CD4-positive, alpha-beta T cell treated with Interleukin-15 for 1 hour (primary cell): ENCODE data around the gene EEF2K.
"Not testable (repeated sequence)": the region's sequence is repeated elsewhere in the genome, so short reads cannot be mapped to it uniquely, and the experiment has no call there.

Experiments
- DNase-seq: peaks from one replicate; pipeline ENCODE4 v3.0.0-alpha.2; 2020

Gene EEF2K

DNA sequence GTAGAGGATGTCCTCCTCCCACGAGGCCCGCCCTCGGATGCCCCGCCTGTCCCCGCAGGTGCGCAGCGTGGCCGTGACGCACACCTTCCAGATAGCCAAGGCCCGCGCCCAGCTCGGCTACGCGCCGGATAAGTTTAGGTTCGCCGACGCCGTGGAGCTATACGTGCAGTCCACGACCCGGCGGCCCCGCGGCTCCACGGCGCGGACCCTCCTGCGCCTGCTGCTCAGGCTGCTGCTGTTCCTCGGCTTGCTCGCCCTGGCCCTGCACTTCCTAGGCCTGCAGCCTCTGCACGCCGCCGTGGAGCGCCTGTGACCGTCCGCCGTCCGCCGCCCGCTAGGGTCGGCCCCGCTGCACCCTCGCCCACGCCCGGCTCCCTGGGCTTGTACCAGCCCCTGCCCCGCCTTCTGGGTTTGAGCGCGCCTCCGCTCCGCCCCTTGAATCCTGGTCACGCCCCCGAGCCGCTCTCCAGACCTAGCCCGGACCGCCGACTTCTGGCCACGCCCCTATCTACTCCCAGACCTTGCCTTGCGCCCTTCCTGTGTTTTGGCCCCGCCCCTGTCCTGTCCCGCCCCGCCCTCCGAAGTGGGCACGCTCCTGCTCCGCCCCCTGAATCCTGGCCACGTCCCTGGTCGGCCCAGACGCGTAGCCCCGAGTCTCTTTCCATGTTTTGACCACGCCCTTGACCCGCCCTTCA lies 15.8 kb upstream of the EEF2K start:
- DNase-seq, result peak; percentile 99

DNA sequence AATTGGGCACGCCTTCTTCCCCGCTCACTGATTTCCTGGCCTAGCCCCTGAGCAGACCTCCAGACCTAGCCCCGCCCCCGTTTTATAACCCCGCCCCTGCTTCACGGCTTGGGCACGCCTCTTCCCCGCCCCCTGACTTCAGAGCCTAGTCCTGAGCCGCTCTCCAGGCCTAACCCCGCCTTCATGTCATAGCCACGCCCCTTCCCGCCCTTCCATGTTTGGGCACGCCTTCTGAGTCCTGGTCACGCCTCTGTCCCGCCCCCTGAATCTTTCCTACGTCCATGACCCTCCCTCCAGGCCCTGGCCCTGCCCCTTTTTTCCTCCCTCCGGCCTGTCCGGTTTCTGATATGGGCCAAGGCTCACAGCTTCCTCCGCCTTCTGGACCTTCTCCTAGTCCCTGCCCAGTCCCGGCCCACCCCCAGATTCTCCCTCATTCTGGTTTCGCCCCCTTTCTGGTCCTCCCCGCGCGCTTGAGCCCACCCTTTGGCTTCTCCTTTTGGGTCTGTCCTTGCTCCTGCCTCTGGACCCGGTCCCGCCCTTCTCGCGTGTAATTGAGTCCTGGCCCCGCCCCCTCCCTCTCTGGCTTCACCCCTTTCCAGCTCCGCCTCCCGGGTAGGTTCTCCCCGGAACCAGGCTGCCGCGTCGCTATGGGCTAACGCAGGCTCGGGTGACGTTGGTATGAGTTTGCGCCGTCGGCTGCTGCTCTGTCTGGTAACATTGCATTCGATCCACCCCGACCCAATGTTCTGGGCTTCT lies 15.1 kb upstream of the EEF2K start:
- DNase-seq, result peak; percentile 99

DNA sequence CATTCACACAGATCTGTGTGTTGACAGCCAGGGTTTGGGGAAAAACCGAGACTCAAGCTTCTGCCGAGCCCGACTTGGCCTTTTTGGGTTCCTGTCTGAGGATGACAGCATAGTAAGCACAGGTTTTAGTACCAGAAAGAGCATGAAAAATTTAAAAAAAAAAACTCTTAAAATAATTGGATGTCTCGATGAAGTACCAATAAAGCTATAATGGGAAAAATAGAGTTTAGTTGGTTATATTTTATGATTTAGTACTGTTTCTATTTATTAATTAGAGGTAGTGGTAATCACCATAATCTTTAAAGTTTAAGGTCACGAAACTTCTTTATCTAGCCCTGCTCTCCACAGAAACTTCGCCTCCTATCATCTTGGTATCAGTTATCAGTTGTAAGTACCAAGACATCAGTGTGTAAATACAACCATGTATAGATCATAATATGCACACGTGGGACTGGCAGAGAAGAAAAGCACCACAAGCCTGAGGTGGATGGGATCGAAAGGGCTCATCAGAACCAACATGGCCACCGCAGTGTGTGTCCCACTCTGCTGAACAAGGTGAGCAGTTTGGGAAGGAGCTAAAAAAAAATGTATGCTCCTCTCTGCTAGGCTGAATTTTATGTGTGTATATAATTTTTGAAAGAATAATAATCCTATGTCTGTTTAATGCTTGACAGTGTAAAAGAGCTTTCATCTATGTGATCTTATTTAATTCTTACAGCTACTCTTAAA lies 14.4 kb upstream of the EEF2K start:
- peak; percentile 46 for DNase-seq

DNA sequence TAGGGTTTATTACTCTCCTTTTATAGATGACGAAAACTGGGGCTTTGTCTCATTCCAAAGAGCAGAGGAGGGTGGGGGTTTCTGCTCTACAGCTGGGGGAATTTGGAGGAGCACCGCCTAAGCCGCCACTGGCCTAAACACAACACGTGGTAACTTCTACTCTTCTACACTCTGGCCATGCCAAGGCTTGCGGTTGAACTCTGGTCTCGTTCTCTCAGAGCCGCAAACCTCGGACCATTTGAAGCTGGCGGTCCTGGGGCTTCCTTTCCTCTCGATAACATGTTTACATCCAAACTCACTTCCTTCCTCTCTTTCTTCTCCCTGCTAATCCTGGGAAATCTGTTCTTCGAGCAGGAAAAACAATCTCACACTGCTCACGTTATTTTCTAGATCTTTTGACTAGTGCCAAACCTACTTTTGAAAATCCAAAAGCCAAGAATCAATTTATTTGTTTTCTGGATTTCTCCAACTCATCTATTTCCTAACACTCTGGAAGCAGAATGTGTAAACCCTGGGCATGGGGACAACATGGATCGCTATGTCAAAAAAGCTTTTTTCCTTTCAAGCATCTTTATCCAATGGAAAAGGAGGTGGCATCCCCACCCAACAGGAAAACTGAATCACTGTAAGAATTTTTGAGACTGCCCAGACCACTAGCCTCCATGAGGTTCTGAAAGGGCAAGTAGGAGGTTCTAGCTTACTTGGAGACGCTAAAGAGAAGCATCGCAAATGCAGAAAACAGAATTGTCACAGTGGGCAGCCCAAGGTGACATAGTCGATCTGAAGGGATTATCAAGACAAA lies 13.6 kb upstream of the EEF2K start:
- peak; percentile 93 for DNase-seq

DNA sequence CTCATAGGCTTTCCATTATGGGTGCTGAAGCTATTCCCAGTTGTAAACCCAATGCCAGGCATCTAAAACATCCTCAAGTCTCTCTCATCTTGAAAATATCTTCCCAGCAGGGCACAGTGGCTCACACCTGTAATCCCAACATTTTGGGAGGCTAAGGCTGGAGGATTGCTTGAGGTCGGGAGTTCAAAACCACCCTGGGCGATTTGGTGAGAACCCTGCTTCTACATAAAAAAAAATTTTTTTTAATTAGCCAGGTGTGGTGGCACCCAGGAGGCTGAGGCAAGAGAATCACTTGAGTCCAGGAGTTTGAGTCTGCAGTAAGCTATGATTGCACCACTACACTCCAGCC lies 13.0 kb upstream of the EEF2K start:
- DNase-seq, result no peak

DNA sequence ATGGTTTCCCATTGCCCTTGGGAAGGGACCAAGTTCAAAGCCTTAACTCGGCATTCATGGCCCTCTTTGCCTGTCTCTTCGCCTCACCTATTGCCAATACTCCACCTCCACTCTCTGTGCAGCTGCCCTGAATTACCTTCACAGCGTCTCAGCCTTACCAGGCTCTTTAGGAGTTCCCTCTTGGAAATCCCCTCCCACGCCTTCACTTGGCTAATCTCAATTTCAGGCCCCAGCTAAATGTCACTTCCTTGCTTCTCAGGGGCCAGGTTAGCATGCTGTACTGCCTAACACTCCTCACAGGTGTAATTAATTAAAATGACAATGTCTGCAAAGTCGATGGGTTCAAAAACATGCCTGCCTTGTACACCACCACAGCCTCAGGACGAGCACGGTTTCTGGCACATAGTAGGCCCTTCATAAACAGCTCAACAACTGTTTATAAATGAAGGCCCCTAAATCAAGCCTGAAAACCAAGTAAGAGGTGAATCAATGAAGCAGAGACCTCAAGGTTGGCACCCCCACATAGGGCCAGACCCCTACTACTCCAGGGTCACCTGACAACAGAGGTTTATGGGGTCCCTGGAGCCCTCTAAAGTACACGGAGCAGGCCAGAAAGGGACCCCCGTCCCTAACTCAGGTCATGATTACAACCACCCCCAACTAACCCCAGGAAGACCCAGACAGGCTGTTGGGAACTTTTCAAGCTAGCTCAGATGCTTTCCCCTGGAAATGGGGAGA lies 11.2 kb upstream of the EEF2K start:
- DNase-seq, result peak; percentile 56

DNA sequence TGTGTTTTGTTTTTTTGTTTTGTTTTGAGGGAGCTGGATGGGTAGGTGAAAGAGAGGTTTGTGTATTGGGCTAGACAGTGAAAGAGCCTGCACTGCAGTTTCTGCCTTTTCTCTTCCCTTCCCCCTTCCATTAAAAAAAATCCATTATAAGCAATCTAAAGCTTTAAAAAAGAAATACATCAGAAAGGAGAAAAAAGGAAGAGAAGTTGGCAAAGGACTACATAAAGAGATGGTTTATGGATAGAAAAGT lies 10.7 kb upstream of the EEF2K start:
- no peak for DNase-seq

DNA sequence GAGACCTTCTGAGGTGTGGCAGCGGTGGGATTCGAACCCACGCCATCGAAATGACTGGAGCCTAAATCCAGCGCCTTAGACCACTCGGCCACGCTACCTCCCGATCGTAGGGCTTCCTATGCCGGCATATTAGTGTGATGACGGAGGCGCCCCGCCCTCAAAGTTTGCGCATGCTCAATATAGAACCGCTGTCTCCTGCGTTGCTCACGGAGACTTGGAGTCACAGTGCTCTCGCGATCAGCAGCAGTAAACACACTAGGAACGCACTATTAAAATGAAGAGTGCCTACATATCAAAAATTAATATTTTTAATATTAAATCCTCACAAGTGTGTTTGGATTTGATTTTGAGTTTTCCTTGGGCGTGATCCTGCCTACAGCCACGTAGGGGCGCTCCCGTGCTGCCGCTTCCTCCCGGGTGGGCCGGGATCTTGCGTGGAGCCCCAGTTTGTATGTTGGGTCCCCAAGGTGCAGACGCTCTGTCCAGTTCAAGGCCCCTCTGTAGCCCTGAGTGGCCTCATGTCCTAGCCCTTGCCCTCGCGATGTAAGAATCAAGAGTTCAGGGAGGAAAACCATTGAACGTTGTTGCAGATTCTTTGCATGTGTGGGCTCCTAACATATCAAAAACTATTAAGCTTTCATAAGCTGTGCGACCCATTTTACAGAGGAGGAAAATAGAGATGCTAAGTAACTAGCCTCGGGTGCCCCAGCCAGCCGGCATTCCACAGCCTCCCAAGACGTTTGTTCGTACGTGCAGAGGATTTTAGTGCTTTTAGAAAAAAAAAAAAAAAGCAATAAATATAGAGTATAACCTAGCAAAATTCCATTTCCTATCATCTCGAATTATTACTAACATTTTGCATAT lies 10.2 kb upstream of the EEF2K start:
- DNase-seq, result peak; percentile 91

DNA sequence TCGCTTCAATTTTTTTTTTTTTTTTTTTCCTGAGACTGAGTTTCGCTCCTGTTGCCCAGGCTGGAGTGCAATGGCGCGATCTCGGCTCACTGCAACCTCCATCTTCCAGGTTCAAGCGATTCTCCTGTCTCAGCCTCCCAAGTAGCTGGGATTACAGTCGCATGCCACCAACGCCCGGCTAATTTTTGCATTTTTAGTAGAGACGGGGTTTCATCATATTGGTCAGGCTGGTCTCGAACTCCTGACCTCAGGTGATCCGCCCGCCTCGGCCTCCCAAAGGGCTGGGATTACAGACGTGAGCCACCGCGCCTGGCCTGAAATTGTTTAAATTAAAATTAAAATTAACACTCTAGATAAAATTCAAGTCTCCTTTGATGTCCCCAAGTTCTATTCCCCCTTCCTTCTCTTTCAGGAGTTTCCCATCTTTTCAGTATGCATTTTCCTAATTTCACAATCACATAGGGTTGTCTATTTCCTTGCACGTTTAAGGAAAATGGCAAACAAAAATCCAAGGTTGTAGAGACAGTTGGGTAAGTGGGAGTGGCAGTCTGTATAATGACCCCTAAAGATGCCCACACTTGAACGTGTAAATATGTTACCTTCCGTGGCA lies 9.4 kb upstream of the EEF2K start:
- not testable (repeated sequence) for DNase-seq

DNA sequence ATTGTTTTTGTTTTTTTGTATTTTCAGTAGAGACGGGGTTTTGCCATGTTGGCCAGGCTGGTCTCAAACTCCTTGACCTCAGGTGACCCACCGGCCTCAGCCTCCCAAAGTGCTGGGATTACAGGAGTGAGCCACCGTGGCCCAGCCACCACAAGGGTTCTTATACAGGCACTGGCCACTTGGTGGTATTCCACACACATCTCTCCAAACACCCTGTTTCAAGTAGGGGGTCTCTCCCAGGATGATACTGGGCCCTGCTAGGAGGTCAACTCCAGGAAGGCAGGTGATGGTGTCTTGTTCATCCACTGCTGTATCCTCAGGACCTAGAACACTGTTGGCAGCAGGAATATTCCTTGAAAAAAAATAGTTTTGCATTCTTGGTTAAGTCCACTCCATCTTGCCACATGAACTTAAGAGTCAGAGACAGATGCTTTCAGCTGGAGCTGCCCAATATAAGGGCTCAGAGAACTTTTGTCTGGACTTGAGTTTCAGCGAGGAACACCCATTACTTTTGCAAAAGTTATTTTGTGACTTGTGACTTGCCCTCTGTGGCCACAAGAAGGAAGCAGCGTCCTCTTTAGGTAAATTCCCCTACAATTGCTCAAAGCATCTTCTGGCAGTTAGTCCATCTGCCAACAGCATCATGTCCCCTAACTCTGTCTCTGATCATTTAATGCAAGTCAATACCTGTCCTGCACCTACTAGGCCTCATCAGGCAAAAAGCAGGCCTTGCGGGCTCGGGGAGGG lies 7.4 kb upstream of the EEF2K start:
- no peak for DNase-seq

DNA sequence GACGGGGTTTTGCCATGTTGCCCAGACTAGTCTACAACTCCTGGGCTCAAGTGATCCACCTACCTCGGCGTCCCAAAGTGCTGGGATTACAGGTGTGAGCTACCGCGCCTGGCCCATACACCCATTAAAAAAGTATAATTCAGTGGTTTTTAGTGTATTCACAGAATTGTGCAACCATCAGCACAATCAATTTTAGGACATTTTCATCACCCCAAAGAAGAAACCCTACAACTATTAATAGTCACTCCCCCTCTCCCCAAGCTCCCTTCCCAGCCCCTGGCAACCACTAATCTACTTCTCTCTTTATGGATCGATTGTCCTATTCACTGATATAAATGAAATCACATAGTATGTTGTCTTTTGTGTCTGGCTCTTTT lies 3.8 kb upstream of the EEF2K start:
- DNase-seq, result no peak

DNA sequence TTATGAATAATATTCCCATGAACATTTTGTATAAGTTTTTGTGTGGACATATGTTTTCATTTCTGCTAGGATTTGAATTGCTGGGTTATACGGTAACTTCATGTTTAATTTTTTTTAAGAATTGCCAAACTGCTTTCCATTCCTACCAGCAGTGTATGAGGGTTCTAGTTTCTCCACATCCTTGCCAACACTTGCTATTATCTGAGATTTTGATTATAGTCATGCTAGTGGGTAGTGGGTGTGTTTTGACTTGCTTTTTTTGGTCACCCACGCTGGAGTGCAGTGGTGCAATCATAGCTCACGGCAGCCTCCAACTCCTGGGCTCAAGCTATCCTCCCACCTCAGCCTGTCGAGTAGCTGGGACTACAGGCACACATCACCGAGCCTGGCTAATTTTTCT lies 3.0 kb upstream of the EEF2K start:
- DNase-seq, result no peak

DNA sequence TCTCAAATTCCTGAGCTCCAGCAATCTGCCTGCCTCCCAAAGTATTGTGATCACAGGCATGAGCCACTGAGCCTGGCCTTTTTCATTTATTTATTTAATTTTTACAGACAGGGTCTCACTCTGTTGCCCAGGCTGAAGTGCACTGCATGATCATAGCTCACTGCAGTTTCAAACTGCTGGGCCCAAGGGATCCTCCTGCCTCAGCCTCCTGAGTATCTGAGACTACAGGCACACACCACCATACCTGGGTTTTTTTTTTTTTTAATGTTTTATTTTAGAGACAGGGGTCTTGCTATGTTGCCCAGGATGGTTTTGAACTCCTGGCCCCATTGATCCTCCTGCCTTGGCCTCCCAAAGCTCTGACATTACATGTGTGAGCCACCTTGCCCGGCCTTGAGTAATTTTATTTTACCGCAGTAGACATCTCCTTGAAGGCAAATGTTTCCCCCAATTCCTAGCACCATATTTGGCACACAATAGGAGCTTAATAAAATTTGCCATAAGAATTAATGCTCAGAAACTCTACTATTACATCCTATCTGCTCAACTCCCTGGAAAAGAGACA lies 1.9 kb upstream of the EEF2K start:
- no peak for DNase-seq

DNA sequence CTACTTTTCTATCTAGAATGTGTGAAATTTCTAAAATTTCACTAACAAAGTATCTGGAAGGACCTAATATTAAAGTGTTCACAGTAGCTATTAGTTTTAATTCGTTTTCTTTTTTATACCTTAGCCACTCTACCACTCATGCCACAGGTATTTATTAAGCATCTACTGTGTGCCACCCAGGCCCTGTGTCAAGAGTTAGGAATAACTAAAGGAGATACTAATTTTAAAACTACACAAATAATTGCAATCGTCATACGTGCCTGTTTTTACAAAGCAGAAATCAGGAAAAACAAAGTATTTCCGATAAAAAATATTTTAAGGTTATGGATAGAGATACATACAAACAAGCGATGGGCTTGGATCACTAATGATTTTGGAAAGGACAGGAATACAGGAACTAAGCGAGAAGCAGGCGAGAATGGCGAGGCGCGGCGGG lies 483 bp upstream of the EEF2K start:
- no peak for DNase-seq

DNA sequence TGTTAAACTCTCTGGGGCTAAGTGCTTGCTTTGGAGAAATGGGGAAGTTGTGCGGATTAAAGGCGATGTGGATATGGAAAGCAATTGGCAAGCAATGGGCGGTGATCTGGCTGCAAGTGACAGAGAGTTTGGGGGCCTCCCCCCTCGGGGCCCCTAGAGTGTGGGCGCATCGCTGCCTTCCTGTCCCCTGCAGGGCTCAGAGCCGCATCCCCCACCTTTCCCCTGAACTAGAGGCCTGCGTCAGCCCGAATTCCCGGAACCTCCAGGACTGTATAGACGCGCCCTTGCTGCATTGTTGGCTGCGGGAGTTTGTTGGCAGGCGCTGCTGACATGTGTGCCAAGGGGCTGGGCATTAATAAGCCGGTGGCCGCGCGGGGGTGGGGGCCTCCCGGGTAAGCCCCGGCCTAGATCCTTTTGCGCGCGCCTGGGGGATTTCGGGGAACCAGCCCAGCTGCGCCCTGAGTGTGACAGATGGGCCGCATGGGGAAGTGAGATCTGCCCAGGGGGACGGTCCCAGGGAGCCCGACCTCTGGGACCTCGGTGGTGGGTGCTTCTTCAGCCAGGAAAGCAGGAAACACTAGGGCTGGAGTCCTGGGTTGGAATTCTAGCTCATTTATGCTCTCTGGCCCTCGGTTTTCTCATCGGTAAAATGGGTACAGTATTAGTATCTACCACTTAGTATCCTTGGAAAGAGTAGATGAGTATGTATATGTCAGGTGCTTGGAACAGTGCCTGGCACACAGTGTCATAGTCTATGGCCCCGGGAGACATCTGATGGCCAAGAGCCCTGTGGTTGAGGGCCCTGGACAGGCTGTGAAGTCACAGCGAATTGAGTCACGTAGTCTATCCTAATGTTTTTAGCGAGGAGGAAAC lies 1.0 kb downstream of the EEF2K start:
- DNase-seq, result peak; percentile 82

DNA sequence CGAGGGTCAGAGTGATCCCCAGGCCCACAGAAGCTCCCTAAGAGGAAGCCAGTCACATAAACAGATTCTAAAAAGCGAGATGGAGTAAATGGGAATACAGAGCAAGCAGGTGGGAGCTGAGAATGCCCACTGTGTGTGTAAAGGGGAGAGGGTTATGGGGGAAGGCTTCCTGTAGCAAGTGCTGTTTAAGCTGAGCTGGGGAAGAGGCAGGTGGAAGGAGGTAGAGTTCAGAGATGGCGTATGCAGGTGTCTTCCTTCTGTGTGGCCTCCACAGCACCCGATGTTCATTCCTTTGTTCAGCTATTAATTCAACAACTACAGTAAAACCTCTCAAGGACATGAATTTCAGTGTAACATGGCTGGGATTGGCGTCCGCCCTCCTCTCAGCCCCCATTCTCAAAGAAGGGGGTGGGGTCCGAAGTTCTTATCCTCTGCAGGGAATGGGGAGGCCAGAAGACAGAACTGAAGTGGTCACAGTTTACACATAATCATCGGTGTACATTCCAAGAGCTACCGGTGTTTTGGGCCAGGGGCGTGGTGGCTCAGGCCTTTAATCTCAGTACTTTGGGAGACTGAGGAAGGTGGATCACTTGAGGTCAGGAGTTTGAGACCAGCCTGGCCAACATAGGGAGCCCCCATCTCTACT lies 1.8 kb downstream of the EEF2K start:
- no peak for DNase-seq

DNA sequence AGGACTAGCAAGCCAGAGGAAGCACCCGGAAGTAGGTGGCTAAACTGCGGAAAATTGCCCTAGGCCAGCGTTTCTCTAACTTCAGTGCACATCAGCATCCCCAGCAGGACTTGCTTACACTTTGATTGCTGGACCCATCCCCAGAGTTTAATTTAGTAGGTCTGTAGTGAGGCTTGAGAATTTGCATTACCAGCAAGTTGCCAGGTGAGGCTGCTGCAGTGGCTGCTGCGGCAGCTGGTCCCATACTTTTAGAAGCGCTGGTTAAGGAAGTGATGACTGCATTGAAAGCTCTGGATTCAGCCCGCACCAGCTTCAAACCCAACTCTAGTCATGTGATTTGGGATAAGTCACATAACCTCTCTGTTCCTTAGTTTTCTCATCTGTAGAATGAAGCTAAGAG lies 4.2 kb downstream of the EEF2K start:
- DNase-seq, result no peak

DNA sequence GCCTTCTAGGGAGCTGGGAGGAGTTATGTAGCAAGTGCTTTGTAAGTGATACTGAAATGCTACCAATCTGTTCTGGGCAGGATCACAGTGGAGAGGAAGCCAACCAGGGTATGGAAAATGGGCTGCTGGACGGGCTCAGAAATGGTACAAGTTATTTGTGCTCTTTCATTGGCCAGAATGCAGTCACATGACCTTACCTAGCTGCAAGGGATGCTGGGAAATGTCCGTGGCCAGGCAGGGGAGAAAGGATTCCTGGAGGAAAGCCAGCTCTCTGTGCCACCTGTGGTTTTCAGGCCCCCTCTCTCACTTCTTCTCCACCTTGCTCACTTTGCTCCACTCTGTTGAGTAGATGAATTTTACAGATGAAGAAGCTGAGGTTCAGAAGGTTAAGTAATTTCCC lies 4.8 kb downstream of the EEF2K start:
- no peak for DNase-seq

DNA sequence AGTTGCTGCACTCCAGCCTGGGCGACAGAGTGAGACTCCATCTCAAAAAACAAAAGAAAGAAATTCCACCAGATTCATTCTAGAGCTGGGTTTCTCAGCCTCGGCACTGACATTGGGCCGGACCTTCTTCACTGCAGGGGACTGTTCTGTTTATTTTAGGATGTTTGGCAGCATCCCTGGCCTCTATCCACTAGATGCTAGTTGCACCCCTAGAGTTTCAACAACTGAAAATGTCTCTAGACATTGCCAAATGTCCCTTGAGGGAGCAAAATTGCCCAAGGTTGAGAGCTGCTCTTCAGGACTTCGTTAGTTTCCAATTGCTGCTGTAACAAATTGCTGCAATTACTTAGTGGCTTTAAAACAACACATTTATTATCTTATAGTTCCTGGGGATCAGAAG lies 7.2 kb downstream of the EEF2K start:
- DNase-seq, result no peak
